B cell (primary cell): ENCODE measurements around the gene ANAPC2. TPM values are rescaled to one million over a fixed set of nuclear protein-coding genes. Genes with fewer than 3 reads are reported as not detected.

Experiments
- ATAC-seq: fragments of 200-7000 bp; cut with Tn5 transposase; one replicate; pipeline ENCODE4 v1.10.0; 2021; ENCODE audit warnings: low read depth, mild to moderate bottlenecking, moderate number of reproducible peaks, moderate library complexity
- CTCF ChIA-PET: fragments of 350-600 bp; sonication (Branson Sonifier 250); formaldehyde crosslinking; loops from one replicate; lab custom pipeline; 2021; ENCODE audit warnings: antibody characterized with exemption, inconsistent platforms; lab: Charles Lee
- POLR2A ChIA-PET: fragments of 350-600 bp; sonication (Branson Sonifier 250); formaldehyde crosslinking; loops from one replicate; lab custom pipeline; 2021; ENCODE audit warnings: antibody characterized with exemption; lab: Charles Lee
- DNase-seq: peaks from one replicate; pipeline ENCODE4 v3.0.0; 2013
- H2AFZ ChIP-seq: 2 replicates; pipeline ENCODE4 v1.6.1; 2012; ENCODE audit warnings: mild to moderate bottlenecking, low read depth, low read length; ENCODE audit not compliant: insufficient read depth, poor library complexity, severe bottlenecking
- H3K27ac ChIP-seq, 2 donors: 1 replicate in 1 of 2; 2 replicates in 1 of 2; pipeline ENCODE4 v1.5.1; 2012 to 2013; ENCODE audit warnings: low read length in 2 of 2, mild to moderate bottlenecking in 2 of 2, moderate library complexity in 1 of 2
- H3K27me3 ChIP-seq, 4 experiments: fragments of 200-600 bp in 1 of 4; sonication (generic) in 1 of 4; replicated peaks in 1 of 4; 1 replicate in 2 of 4; 2 replicates in 2 of 4; pipeline versions ENCODE4 v1.6.1 to v1.7.0; 2013 to 2016; ENCODE audit warnings: low read length in 3 of 4, mild to moderate bottlenecking in 2 of 4, mixed read lengths in 1 of 4, moderate library complexity in 1 of 4; ENCODE audit not compliant: insufficient read depth in 4 of 4, control insufficient read depth in 3 of 4; ENCODE audit errors: control extremely low read depth in 1 of 4
- H3K36me3 ChIP-seq, 2 experiments: replicated peaks in 1 of 2; 1 replicate in 1 of 2; 2 replicates in 1 of 2; pipeline versions ENCODE4 v1.6.1 to v1.7.1; 2013; ENCODE audit warnings: low read length in 1 of 2; ENCODE audit not compliant: insufficient read depth in 2 of 2, control insufficient read depth in 1 of 2; ENCODE audit errors: control extremely low read depth in 1 of 2, extremely low read depth in 1 of 2
- H3K4me1 ChIP-seq, 2 donors: fragments of 200-600 bp in 1 of 2; sonication (generic) in 1 of 2; 1 replicate in 1 of 2; 2 replicates in 1 of 2; pipeline versions ENCODE4 v1.5.1 to v1.6.1; 2013 to 2017; ENCODE audit warnings: low read length in 2 of 2; ENCODE audit not compliant: control insufficient read depth in 2 of 2, insufficient read depth in 2 of 2
- H3K4me2 ChIP-seq: replicated peaks from 2 replicates; pipeline ENCODE3; 2012; ENCODE audit warnings: mild to moderate bottlenecking, low read depth, low read length; ENCODE audit not compliant: poor library complexity, severe bottlenecking
- H3K4me3 ChIP-seq, 5 experiments: fragments of 200-600 bp in 1 of 5; sonication (generic) in 1 of 5; 1 replicate in 3 of 5; 2 replicates in 2 of 5; pipeline versions ENCODE4 v1.5.1 to v1.7.0; 2011 to 2016; ENCODE audit warnings: low read length in 4 of 5, mild to moderate bottlenecking in 4 of 5, low read depth in 2 of 5, control low read depth in 1 of 5, moderate library complexity in 1 of 5; ENCODE audit not compliant: insufficient read depth in 1 of 5; ENCODE audit errors: control extremely low read depth in 1 of 5, extremely low read depth in 1 of 5
- H3K79me2 ChIP-seq: fragments of 200-600 bp; sonication (generic); one replicate; pipeline ENCODE4 v1.6.0; 2016; ENCODE audit warnings: low read length; ENCODE audit not compliant: control insufficient read depth, insufficient read depth
- H3K9ac ChIP-seq: fragments of 200-600 bp; sonication (generic); 2 replicates; pipeline ENCODE4 v1.6.1; 2017; ENCODE audit warnings: mild to moderate bottlenecking, low read length, moderate library complexity
- H3K9me3 ChIP-seq, 3 donors: one replicate each; pipeline versions ENCODE4 v1.6.1 to v1.7.1; 2013; ENCODE audit warnings: low read length in 2 of 3; ENCODE audit not compliant: control insufficient read depth in 2 of 3, insufficient read depth in 1 of 3; ENCODE audit errors: control extremely low read depth in 1 of 3
- H4K20me1 ChIP-seq: 2 replicates; pipeline ENCODE4 v1.6.0; 2012; ENCODE audit warnings: mild to moderate bottlenecking, low read length; ENCODE audit not compliant: insufficient read depth, control insufficient read depth, poor library complexity, severe bottlenecking
- H3K27ac Mint-ChIP-seq: one replicate; pipeline ENCODE4 v1.8.0; 2021; ENCODE audit warnings: mixed read lengths
- H3K27me3 Mint-ChIP-seq: one replicate; pipeline ENCODE4 v1.8.0; 2021; ENCODE audit warnings: mixed read lengths
- H3K4me1 Mint-ChIP-seq: one replicate; pipeline ENCODE4 v1.8.0; 2021; ENCODE audit warnings: mixed read lengths
- H3K4me3 Mint-ChIP-seq: one replicate; pipeline ENCODE4 v1.8.0; 2021; ENCODE audit warnings: mixed read lengths
- H3K9me3 Mint-ChIP-seq: one replicate; pipeline ENCODE4 v1.8.0; 2022; ENCODE audit warnings: mixed read lengths; ENCODE audit not compliant: insufficient read depth
- CTCF ChIP-seq: fragments of 200-600 bp; IDR thresholded peaks from one replicate; pipeline ENCODE4 v1.8.0; 2022; ENCODE audit warnings: antibody characterized with exemption, mild to moderate bottlenecking
- EZH2 ChIP-seq: IDR thresholded peaks from 2 replicates; pipeline ENCODE4 v1.6.1; 2012; ENCODE audit warnings: borderline replicate concordance, low read depth, mild to moderate bottlenecking, moderate library complexity, low read length; ENCODE audit not compliant: insufficient read depth, poor library complexity, severe bottlenecking
- WGBS: methylation state at CpG from one replicate; pipeline ENCODE4 v1.1.5; 2013; ENCODE audit warnings: missing lambda C conversion rate; ENCODE audit not compliant: insufficient coverage; 5-methylcytosine and 5-hydroxymethylcytosine counted together
- intact Hi-C: fragments of 100-400 bp; cut with micrococcal nuclease; formaldehyde crosslinking; loops from one replicate; pipeline ENCODE4 v1.10.0; 2022
- polyA plus RNA-seq: library from polyadenylated mRNA; depleted of rRNA; stranded (reverse); fragments of >200 nt; gene quantifications from 2 replicates; pipeline ENCODE4 v1.2.3, GENCODE V29; 2012
- total RNA-seq, 2 donors: library from RNA; stranded (reverse); fragments of 120-200 nt in 1 of 2; gene quantifications; 1 replicate in 1 of 2; 2 replicates in 1 of 2; pipeline versions ENCODE4 v1.2.3 to v1.2.4, GENCODE V29; 2013 to 2022

The ANAPC2 gene
- total and polyA plus RNA-seq, 2 donors (not counting 1 experiment from before 2014, with no cell fraction given): 121 to 127 TPM

- ATAC-seq: no peak
- Mint-ChIP-seq H3K9me3 (no peaks in the 10 kb centered on the region), H3K4me1 (peaks cover 33% of the 10 kb centered on the region), H3K27me3 (no peaks in the 10 kb centered on the region), H3K4me3 (no peak overlapping the region), H3K27ac (peak overlapping the region; percentile 20)
- peak overlapping the region; percentile 72 for H3K4me2 ChIP-seq
- H3K4me1 ChIP-seq: peaks cover 33 to 52% of the 10 kb centered on the region in 2 donors
- H3K27ac ChIP-seq: no peak overlapping the region
- WGBS: 77% methylated on average over 36 of the region's 40 CpGs
- no peak overlapping the region for H3K9ac ChIP-seq
- no peak overlapping the region for H2AFZ ChIP-seq
- H4K20me1 ChIP-seq: peaks cover 17% of the 10 kb centered on the region
- POLR2A ChIA-PET: interaction anchor here (0.6 to 1.0 kb wide), 4 partner anchors 10 to 502 kb away, joined by 3 to 10 read pairs (median 4); partner anchors contain the start of gene CYSRT1
- H3K79me2 ChIP-seq: peaks cover 26% of the 10 kb centered on the region
- intact Hi-C loops: no loop called here
- CTCF ChIA-PET: interaction anchor here (0.9 to 8.9 kb wide), 4 partner anchors 9 to 138 kb away, joined by 3 to 76 read pairs (median 4); partner anchors contain the start of genes CYSRT1, RNF208, RNF224 and SSNA1
- peaks cover 0 to 18% (median 2%) of the 10 kb centered on the region in 4 experiments for H3K27me3 ChIP-seq
- TF ChIP-seq CTCF (no peak), EZH2 (no peak)
- no peak overlapping the region for H3K4me3 ChIP-seq
- no peaks in the 10 kb centered on the region for H3K36me3 ChIP-seq
- peak; percentile 31 for DNase-seq
- H3K9me3 ChIP-seq: peaks cover 0 to 3% (median 0%) of the 10 kb centered on the region in 3 donors
Measured at GRCh38 chr9:137234055-137234697, 45.8 kb upstream of the ANAPC2 start.
